Peyer's patch (tissue), 4 donors: Measurements from ENCODE around the gene HACD2.

Experiments
- POLR2A ChIP-seq, 2 donors: fragments of 450-650 bp; IDR thresholded peaks; one replicate each; pipeline ENCODE4 v1.5.1; 2017; ENCODE audit warnings: antibody characterized with exemption in 2 of 2, mild to moderate bottlenecking in 2 of 2, moderate library complexity in 2 of 2
- TF ChIP-seq, protein P1 (sequence below), 6 experiments: fragments of 450-650 bp in 4 of 6; fragments of 200-600 bp in 2 of 6; sonication (generic) in 1 of 6; IDR thresholded peaks; one replicate each; pipeline ENCODE4 v1.5.1; 2017 to 2019; ENCODE audit warnings: antibody characterized with exemption in 6 of 6, mild to moderate bottlenecking in 3 of 6, moderate library complexity in 1 of 6

- TF ChIP-seq, protein P1, sequence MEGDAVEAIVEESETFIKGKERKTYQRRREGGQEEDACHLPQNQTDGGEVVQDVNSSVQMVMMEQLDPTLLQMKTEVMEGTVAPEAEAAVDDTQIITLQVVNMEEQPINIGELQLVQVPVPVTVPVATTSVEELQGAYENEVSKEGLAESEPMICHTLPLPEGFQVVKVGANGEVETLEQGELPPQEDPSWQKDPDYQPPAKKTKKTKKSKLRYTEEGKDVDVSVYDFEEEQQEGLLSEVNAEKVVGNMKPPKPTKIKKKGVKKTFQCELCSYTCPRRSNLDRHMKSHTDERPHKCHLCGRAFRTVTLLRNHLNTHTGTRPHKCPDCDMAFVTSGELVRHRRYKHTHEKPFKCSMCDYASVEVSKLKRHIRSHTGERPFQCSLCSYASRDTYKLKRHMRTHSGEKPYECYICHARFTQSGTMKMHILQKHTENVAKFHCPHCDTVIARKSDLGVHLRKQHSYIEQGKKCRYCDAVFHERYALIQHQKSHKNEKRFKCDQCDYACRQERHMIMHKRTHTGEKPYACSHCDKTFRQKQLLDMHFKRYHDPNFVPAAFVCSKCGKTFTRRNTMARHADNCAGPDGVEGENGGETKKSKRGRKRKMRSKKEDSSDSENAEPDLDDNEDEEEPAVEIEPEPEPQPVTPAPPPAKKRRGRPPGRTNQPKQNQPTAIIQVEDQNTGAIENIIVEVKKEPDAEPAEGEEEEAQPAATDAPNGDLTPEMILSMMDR (IDR thresholded peaks at IDR 0.05), result no peak
- no peak for TF ChIP-seq POLR2A (IDR thresholded peaks at IDR 0.05)
Measured at GRCh38 chr3:123442125-123442524, 142.7 kb downstream of the HACD2 start.
